ENCODE results near the gene MARK2.

MARK2 gene

DNA sequence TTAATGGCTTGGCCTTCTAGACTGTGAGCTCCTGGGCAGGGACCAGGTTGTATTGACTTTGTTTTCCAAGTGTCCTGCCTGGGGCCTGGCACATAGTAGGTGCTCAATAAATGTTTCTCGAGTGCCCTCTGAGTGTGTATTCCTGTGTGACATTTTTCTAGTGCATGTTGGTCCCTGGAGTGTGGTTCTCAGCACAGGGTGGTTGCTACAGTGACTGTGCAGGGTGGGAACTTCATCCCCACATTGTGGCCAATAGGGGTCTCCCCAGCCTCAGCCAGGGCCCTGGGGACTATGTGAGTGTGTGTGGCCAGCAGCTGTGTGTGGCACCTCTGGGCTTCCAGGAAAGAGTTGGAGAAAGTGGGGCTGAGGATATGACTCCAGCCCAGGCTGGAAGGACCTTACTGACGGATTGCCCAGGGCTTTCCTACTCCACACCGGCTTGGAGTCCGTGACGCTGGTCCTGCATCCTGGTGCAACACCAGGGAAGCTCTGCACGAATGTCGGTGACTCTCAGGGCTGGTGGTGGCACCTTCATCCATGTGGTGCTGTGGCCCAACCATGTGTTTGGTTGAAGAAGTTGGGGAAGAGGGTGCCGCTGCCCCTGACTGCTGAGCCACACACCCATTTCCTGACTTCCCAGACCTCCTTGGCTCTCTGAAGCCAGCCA lies 9.0 kb upstream of the MARK2 start:
- DNase-seq (ENCODE audit: low read depth): no peak
- H3K4me3 ChIP-seq (ENCODE audit: low read depth, low read length): no peak overlapping the region
- TF ChIP-seq CTCF (IDR thresholded peaks at IDR 0.05; ENCODE audit: control insufficient read depth, extremely low read depth, insufficient read depth): peak; percentile 41

- no peak for DNase-seq (ENCODE audit: low read depth)
- TF ChIP-seq CTCF (IDR thresholded peaks at IDR 0.05; ENCODE audit: control insufficient read depth, extremely low read depth, insufficient read depth): no peak
- no peak overlapping the region for H3K4me3 ChIP-seq (ENCODE audit: low read depth, low read length)
Measured at GRCh38 chr11:63831326-63831725, 7.6 kb upstream of the MARK2 start.

DNA sequence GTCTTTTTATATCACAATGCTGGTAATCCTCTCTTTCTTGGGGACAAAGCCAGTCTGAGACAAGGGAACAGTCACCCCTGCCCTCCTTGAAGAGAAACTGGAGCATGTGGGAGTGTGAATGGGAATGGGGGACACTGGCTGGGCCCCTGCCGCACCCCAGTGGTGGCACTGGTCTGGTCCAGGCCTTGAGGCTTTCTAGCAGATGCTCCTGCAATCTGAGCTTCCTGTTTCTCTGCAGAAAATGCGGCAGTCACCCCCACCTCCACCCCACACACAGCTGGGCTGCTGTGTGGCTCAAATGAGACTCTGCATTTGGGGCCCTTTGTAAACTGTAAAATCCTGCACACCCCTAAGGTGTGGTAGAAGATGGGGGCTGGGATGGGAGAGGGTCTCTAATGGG lies 6.6 kb upstream of the MARK2 start:
- no peak overlapping the region for H3K4me3 ChIP-seq (ENCODE audit: low read depth, low read length)
- DNase-seq (ENCODE audit: low read depth): no peak
- no peak for TF ChIP-seq CTCF (IDR thresholded peaks at IDR 0.05; ENCODE audit: control insufficient read depth, extremely low read depth, insufficient read depth)

GRCh38 chr11:63833048-63833447 lies 5.9 kb upstream of the MARK2 start:
- no peak for TF ChIP-seq CTCF (IDR thresholded peaks at IDR 0.05; ENCODE audit: control insufficient read depth, extremely low read depth, insufficient read depth)
- no peak overlapping the region for H3K4me3 ChIP-seq (ENCODE audit: low read depth, low read length)
- no peak for DNase-seq (ENCODE audit: low read depth)

DNA sequence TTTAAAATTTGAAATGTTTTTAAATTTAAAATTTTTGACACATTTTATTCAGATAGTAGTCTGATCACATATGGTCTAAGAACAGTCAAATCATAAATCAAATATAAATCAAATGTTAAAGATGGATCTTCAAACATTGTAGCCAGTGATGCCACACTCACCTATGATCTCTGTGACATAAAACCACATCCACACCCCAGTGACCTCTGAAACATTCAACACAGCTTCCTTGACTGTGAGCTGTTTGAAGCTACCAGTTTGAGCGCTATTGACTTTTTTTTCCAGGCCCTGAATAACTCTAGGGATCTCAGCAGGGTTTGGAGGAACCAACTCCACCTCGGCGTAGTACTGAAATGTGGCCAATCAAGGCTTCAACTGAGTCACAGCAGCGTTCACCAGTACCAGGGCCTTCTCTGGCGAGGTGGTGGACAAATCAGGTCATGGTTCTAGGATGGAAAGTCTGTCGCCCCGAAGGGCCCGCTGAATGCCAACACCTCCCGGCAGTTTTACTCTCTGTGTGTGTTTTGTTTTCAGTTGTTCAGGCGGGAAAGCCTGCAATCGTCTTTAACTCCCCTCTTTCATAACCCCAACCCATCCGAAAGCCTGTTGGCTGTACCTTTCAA lies 4.3 kb upstream of the MARK2 start:
- no peak overlapping the region for H3K4me3 ChIP-seq (ENCODE audit: low read depth, low read length)
- DNase-seq (ENCODE audit: low read depth): no peak
- no peak for TF ChIP-seq CTCF (IDR thresholded peaks at IDR 0.05; ENCODE audit: control insufficient read depth, extremely low read depth, insufficient read depth)

- DNase-seq (ENCODE audit: low read depth): no peak
- no peak for TF ChIP-seq CTCF (IDR thresholded peaks at IDR 0.05; ENCODE audit: control insufficient read depth, extremely low read depth, insufficient read depth)
- no peak overlapping the region for H3K4me3 ChIP-seq (ENCODE audit: low read depth, low read length)
Measured at GRCh38 chr11:63835158-63835545, 3.8 kb upstream of the MARK2 start.
